T-helper 1 cell treated with Interleukin-12 subunit alpha and Interleukin-12 subunit beta and Interleukin-4 antibody, amounts not matched to agents 30 ng/mL and 1 ng/mL, for 36 hours (primary cell): ENCODE results near the gene TMEM184B. TPM values are rescaled to one million over a fixed set of nuclear protein-coding genes. Genes with fewer than 3 reads are reported as not detected.
"Not testable (repeated sequence)": the region's sequence is repeated elsewhere in the genome, so short reads cannot be mapped to it uniquely, and the experiment has no call there.

Experiments used
- intact Hi-C: fragments of 100-400 bp; cut with micrococcal nuclease; formaldehyde crosslinking; loops from one replicate; pipeline ENCODE4 v1.15.1; 2024
- total RNA-seq: library from RNA; stranded (reverse); gene quantifications from 2 replicates; pipeline ENCODE4 v1.2.3, GENCODE V29; 2022

Gene TMEM184B
- total RNA-seq, 1 donor from 2014 or later, result 45.9 TPM

GRCh38 chr22:38187413-38188212, 85.2 kb downstream of the TMEM184B start:
- intact Hi-C loops, result no loop called here

- intact Hi-C loops, result no loop called here
These were observed 86.4 kb downstream of the TMEM184B start for GRCh38 chr22:38186429-38186828.

- intact Hi-C loops, result loop anchor here (5.0 kb wide), 2 partner anchors 377 to 577 kb away; partner anchors contain the start of genes GCAT and GGA1
These were observed 88.0 kb downstream of the TMEM184B start for GRCh38 chr22:38184788-38185187.

- intact Hi-C loops, result loop anchor here (1.0 to 5.0 kb wide), 10 partner anchors 33 to 574 kb away; partner anchors contain the start of genes C22orf23, DDX17, DMC1 and GCAT
These were observed 91.2 kb downstream of the TMEM184B start, which contains the start of gene PLA2G6 for GRCh38 chr22:38181453-38182200. PLA2G6 (minus strand) TSS chr22:38181830; CDS start chr22:38169426, 12,404 bp downstream.

- intact Hi-C loops, result loop anchor here (1.0 to 5.0 kb wide), 11 partner anchors 20 to 574 kb away; partner anchors contain the start of genes C22orf23, DDX17, GCAT and GGA1
These were observed 91.9 kb downstream of the TMEM184B start for GRCh38 chr22:38180841-38181452.

GRCh38 chr22:38178605-38178937, 94.2 kb downstream of the TMEM184B start:
- intact Hi-C loops, result not testable (repeated sequence)

- intact Hi-C loops, result no loop called here
These were observed 94.7 kb downstream of the TMEM184B start for GRCh38 chr22:38177926-38178604.

- intact Hi-C loops, result not testable (repeated sequence)
These were observed 95.3 kb downstream of the TMEM184B start for GRCh38 chr22:38177571-38177925.

GRCh38 chr22:38177044-38177443, 95.8 kb downstream of the TMEM184B start:
- intact Hi-C loops, result no loop called here

GRCh38 chr22:38176170-38176741, 96.6 kb downstream of the TMEM184B start:
- intact Hi-C loops, result no loop called here

GRCh38 chr22:38175206-38176118, 97.3 kb downstream of the TMEM184B start:
- intact Hi-C loops, result no loop called here

GRCh38 chr22:38174626-38175025, 98.2 kb downstream of the TMEM184B start:
- intact Hi-C loops, result no loop called here

GRCh38 chr22:38173641-38173906, 99.2 kb downstream of the TMEM184B start:
- intact Hi-C loops, result no loop called here

GRCh38 chr22:38172832-38173640, 99.8 kb downstream of the TMEM184B start:
- intact Hi-C loops, result no loop called here

- intact Hi-C loops, result no loop called here
These were observed 100.6 kb downstream of the TMEM184B start for GRCh38 chr22:38171927-38172831.

GRCh38 chr22:38170469-38170868, 102.3 kb downstream of the TMEM184B start:
- intact Hi-C loops, result no loop called here
